ENCODE results near the gene LRP2.

DNA sequence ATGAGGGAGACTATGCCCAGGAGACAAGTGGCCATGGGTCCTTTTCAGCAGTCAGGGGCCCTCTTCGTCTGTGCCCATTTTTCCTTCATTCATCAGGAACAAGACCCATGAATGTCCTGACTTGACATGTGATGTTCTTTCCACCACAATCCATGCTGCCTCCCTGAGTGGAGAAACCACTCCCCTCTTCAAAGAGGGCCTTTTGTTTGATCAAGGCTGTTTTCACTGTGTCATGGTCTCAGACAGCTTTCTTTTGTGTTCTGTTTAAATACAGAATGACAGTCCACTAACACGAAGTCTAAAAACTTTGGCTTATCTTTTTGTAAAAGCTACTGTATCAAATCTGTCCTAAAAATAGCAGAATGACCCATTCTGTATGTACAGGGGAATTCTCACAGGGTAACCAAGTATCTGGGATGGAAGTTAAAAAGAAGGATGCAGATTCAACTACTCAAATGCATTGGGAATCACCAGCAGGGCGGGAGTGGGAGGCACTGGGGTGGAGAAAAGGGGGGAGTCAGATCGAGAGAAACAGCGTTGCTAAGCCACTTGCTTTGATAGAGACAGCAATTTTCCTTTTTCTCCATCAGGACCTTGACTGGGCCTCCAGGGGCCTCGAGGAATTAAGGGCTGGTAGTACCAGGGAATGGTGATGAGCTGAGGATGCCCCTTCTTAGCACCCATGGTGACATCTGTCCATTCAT is 13.9 kb downstream of the LRP2 start:
- TF ChIP-seq, protein P1, sequence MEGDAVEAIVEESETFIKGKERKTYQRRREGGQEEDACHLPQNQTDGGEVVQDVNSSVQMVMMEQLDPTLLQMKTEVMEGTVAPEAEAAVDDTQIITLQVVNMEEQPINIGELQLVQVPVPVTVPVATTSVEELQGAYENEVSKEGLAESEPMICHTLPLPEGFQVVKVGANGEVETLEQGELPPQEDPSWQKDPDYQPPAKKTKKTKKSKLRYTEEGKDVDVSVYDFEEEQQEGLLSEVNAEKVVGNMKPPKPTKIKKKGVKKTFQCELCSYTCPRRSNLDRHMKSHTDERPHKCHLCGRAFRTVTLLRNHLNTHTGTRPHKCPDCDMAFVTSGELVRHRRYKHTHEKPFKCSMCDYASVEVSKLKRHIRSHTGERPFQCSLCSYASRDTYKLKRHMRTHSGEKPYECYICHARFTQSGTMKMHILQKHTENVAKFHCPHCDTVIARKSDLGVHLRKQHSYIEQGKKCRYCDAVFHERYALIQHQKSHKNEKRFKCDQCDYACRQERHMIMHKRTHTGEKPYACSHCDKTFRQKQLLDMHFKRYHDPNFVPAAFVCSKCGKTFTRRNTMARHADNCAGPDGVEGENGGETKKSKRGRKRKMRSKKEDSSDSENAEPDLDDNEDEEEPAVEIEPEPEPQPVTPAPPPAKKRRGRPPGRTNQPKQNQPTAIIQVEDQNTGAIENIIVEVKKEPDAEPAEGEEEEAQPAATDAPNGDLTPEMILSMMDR (IDR thresholded peaks at IDR 0.05; ENCODE audit: low read depth, low read length, missing input control), result no peak
- TF ChIP-seq RAD21 (IDR thresholded peaks at IDR 0.05) (no peak), EGR1 (IDR thresholded peaks at IDR 0.05; ENCODE audit: low read depth in 2 of 2) (no peak), TAF1 (conservative IDR thresholded peaks at IDR 0.05) (no peak), GABPA (IDR thresholded peaks at IDR 0.05 in 1 of 2, conservative IDR thresholded peaks at IDR 0.05 in 1 of 2) (no peak), YY1 (IDR thresholded peaks at IDR 0.05) (no peak)
- TF ChIP-seq, protein P2, sequence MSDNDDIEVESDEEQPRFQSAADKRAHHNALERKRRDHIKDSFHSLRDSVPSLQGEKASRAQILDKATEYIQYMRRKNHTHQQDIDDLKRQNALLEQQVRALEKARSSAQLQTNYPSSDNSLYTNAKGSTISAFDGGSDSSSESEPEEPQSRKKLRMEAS (IDR thresholded peaks at IDR 0.05), result no peak

Measured in liver (tissue), 3 donors.